PC-3 (cell line): Measurements from ENCODE around the gene ADIG. TPM values are rescaled to one million over a fixed set of nuclear protein-coding genes. Genes with fewer than 3 reads are reported as not detected.
"Not testable (repeated sequence)": the region's sequence is repeated elsewhere in the genome, so short reads cannot be mapped to it uniquely, and the experiment has no call there.

Experiments used
- ATAC-seq: fragments of 200-7000 bp; cut with Tn5 transposase; 2 replicates; pipeline ENCODE4 v1.9.1; 2020; ENCODE audit warnings: mild to moderate bottlenecking, moderate library complexity
- BruUV-seq: library from RNA; stranded (reverse); fragments of 400-500 nt; replicated peaks from 2 replicates; lab custom pipeline; 2021; lab: Mats Ljungman, UMichigan
- CTCF ChIA-PET: fragments of 300-600 bp; sonication (Branson Sonifier 250); formaldehyde crosslinking; loops from one replicate; lab custom pipeline; 2022; ENCODE audit warnings: antibody characterized with exemption; lab: Charles Lee
- POLR2A ChIA-PET: fragments of 300-600 bp; sonication (Branson Sonifier 250); formaldehyde crosslinking; loops from one replicate; lab custom pipeline; 2022; ENCODE audit warnings: antibody characterized with exemption; ENCODE audit not compliant: unreplicated experiment; lab: Charles Lee
- DNase-seq: peaks from one replicate; pipeline ENCODE4 v3.0.0-alpha.2; 2015
- H2AFZ ChIP-seq: fragments of 300-600 bp; sonication (generic); 2 replicates; pipeline ENCODE4 v1.6.0; 2016; ENCODE audit warnings: antibody characterized with exemption, low read length
- H3F3A ChIP-seq: fragments of 300-600 bp; sonication (generic); one replicate; pipeline ENCODE4 v1.6.0; 2017; ENCODE audit warnings: antibody characterized with exemption, low read length, control low read depth, mild to moderate bottlenecking; ENCODE audit not compliant: unreplicated experiment
- H3K27ac ChIP-seq: fragments of 300-600 bp; sonication (generic); 2 replicates; pipeline ENCODE4 v1.5.1; 2016; ENCODE audit warnings: mild to moderate bottlenecking, low read length
- H3K27me3 ChIP-seq: fragments of 300-600 bp; sonication (generic); 2 replicates; pipeline ENCODE4 v1.6.1; 2016; ENCODE audit warnings: low read length, mixed read lengths
- H3K36me3 ChIP-seq: fragments of 300-600 bp; sonication (generic); 2 replicates; pipeline ENCODE4 v1.6.1; 2016; ENCODE audit warnings: low read depth, mixed run types, low read length, mixed read lengths
- H3K4me1 ChIP-seq: fragments of 300-600 bp; sonication (generic); 2 replicates; pipeline ENCODE4 v1.5.1; 2016; ENCODE audit warnings: low read length; ENCODE audit not compliant: insufficient read depth
- H3K4me2 ChIP-seq: fragments of 300-600 bp; sonication (generic); 2 replicates; pipeline ENCODE4 v1.6.0; 2016; ENCODE audit warnings: low read length
- H3K4me3 ChIP-seq: fragments of 300-600 bp; sonication (generic); 2 replicates; pipeline ENCODE4 v1.5.1; 2016; ENCODE audit warnings: mild to moderate bottlenecking, low read length, mixed read lengths
- H3K79me2 ChIP-seq: fragments of 300-600 bp; sonication (generic); 2 replicates; pipeline ENCODE4 v1.6.1; 2017; ENCODE audit warnings: low read length, mixed read lengths
- H3K9ac ChIP-seq: fragments of 300-600 bp; sonication (generic); 2 replicates; pipeline ENCODE4 v1.6.0; 2016; ENCODE audit warnings: mild to moderate bottlenecking, low read length
- H3K9me2 ChIP-seq: fragments of 300-600 bp; sonication (generic); replicated peaks from 2 replicates; pipeline ENCODE4 v1.6.1; 2016; ENCODE audit warnings: mixed run types, low read length, mixed read lengths
- H3K9me3 ChIP-seq: fragments of 300-600 bp; sonication (generic); 2 replicates; pipeline ENCODE4 v1.6.1; 2016; ENCODE audit warnings: low read length, mixed read lengths
- H4K20me1 ChIP-seq: fragments of 300-600 bp; sonication (generic); 2 replicates; pipeline ENCODE4 v1.6.1; 2016; ENCODE audit warnings: low read length, mixed read lengths
- CTCF ChIP-seq: fragments of 300-600 bp; sonication (generic); conservative IDR thresholded peaks from 2 replicates; pipeline ENCODE4 v1.5.1; 2017; ENCODE audit warnings: antibody characterized with exemption, low read depth, mild to moderate bottlenecking, low read length
- EZH2 ChIP-seq: fragments of 300-600 bp; sonication (generic); IDR thresholded peaks from one replicate; pipeline ENCODE4 v1.6.1; 2017; ENCODE audit warnings: antibody characterized with exemption, mild to moderate bottlenecking, low read length; ENCODE audit not compliant: unreplicated experiment
- EZH2phosphoT487 ChIP-seq: fragments of 300-600 bp; sonication (generic); IDR thresholded peaks from 2 replicates; pipeline ENCODE4 v1.6.1; 2018; ENCODE audit warnings: mild to moderate bottlenecking, antibody characterized with exemption, low read length, borderline replicate concordance
- intact Hi-C: fragments of 100-400 bp; cut with micrococcal nuclease; formaldehyde crosslinking; loops from 2 replicates; pipeline ENCODE4 v1.9.0; 2023
- total RNA-seq: library from RNA; depleted of rRNA; stranded (reverse); fragments of >200 nt; gene quantifications from 2 replicates; pipeline ENCODE4 v1.2.3, GENCODE V29; 2014

Gene ADIG
- total RNA-seq, 1 experiment from 2014 or later, result not detected

- CTCF ChIA-PET, POLR2A ChIA-PET: not testable (repeated sequence)
These were observed 14.9 kb downstream of the ADIG start for GRCh38 chr20:38595886-38596285.

GRCh38 chr20:38599410-38599882 is 18.4 kb downstream of the ADIG start:
- Histone ChIP-seq H3K9me2 (no peaks in the 10 kb centered on the region), H3K4me3 (no peak overlapping the region), H3F3A (no peaks in the 10 kb centered on the region), H3K27ac (no peak overlapping the region), H3K27me3 (no peaks in the 10 kb centered on the region), H2AFZ (peak overlapping the region; percentile 54; the same call in 1 of the 2 replicates), H3K36me3 (no peaks in the 10 kb centered on the region), H3K79me2 (no peaks in the 10 kb centered on the region), H4K20me1 (no peaks in the 10 kb centered on the region), H3K4me2 (peak overlapping the region; percentile 64), H3K4me1 (peaks cover 15% of the 10 kb centered on the region), H3K9me3 (no peaks in the 10 kb centered on the region), H3K9ac (no peak overlapping the region)
- intact Hi-C loops, result no loop called here
- peak; percentile 66 for ATAC-seq
- TF ChIP-seq EZH2, result no peak
- TF ChIP-seq CTCF, result no peak
- TF ChIP-seq EZH2phosphoT487, result no peak
- POLR2A ChIA-PET, result interaction anchor here (0.6 kb wide), 1 partner anchor 1408 kb away, joined by 20 read pairs; no protein-coding TSS in a partner anchor
- no TSS peak for BruUV-seq
- peak; percentile 62 for DNase-seq
- CTCF ChIA-PET, result interaction anchor here (1.1 kb wide), 1 partner anchor 46 kb away, joined by 4 read pairs; no protein-coding TSS in a partner anchor

More at GRCh38 chr20:38595886-38596285, 14.9 kb downstream of the ADIG start:
- H3K9me2 ChIP-seq, H3K4me1 ChIP-seq, H2AFZ ChIP-seq, ATAC-seq, H4K20me1 ChIP-seq, BruUV-seq, H3K79me2 ChIP-seq, DNase-seq, H3F3A ChIP-seq, H3K4me3 ChIP-seq, H3K27me3 ChIP-seq, H3K9ac ChIP-seq, H3K27ac ChIP-seq, H3K9me3 ChIP-seq, H3K36me3 ChIP-seq, intact Hi-C loops, H3K4me2 ChIP-seq: not testable (repeated sequence)

- no peaks in the 10 kb centered on the region for H3K79me2 ChIP-seq
- no TSS peak for BruUV-seq
- H3K27ac ChIP-seq, result no peak overlapping the region
- peaks cover 21% of the 10 kb centered on the region for H3K4me1 ChIP-seq
- no peak overlapping the region for H3K4me3 ChIP-seq
- H2AFZ ChIP-seq, result no peak overlapping the region; the same call in 1 of the 2 replicates
- H3K4me2 ChIP-seq, result peak overlapping the region; percentile 64
- H3K27me3 ChIP-seq, result no peaks in the 10 kb centered on the region
- ChIA-PET POLR2A (interaction anchor here (0.6 kb wide), 1 partner anchor 1408 kb away, joined by 20 read pairs; no protein-coding TSS in a partner anchor), CTCF (interaction anchor here (1.1 kb wide), 1 partner anchor 46 kb away, joined by 4 read pairs; no protein-coding TSS in a partner anchor)
- no peaks in the 10 kb centered on the region for H3K9me2 ChIP-seq
- no peaks in the 10 kb centered on the region for H3F3A ChIP-seq
- no peaks in the 10 kb centered on the region for H3K36me3 ChIP-seq
- DNase-seq (no peak), ATAC-seq (no peak)
- intact Hi-C loops, result no loop called here
- no peaks in the 10 kb centered on the region for H4K20me1 ChIP-seq
- no peak overlapping the region for H3K9ac ChIP-seq
- TF ChIP-seq EZH2 (no peak), CTCF (no peak), EZH2phosphoT487 (no peak)
- H3K9me3 ChIP-seq, result no peaks in the 10 kb centered on the region
These were observed 19.1 kb downstream of the ADIG start for GRCh38 chr20:38600057-38600456.
